IPS DF 4.7 (cell line): ENCODE measurements around the gene ENTPD3.
"Not testable (repeated sequence)": the region's sequence is repeated elsewhere in the genome, so short reads cannot be mapped to it uniquely, and the experiment has no call there.

Experiments
- DNase-seq: peaks from one replicate; pipeline ENCODE4 v3.0.0-alpha.2; 2013; ENCODE audit warnings: low spot score; ENCODE audit errors: extremely low read depth

The ENTPD3 gene

GRCh38 chr3:40458473-40458872 lies 71.5 kb downstream of the ENTPD3 start:
- DNase-seq = no peak

- not testable (repeated sequence) for DNase-seq
Measured at GRCh38 chr3:40460481-40460880, 73.5 kb downstream of the ENTPD3 start.

- DNase-seq = no peak
Measured at GRCh38 chr3:40461161-40461560, 74.2 kb downstream of the ENTPD3 start.

- not testable (repeated sequence) for DNase-seq
Measured at GRCh38 chr3:40462838-40463237, 75.9 kb downstream of the ENTPD3 start.

GRCh38 chr3:40463579-40463978 lies 76.6 kb downstream of the ENTPD3 start:
- DNase-seq = no peak

- no peak for DNase-seq
Measured at GRCh38 chr3:40464339-40465110, 77.5 kb downstream of the ENTPD3 start.

GRCh38 chr3:40465111-40465407 lies 78.1 kb downstream of the ENTPD3 start:
- no peak for DNase-seq

- DNase-seq = no peak
Measured at GRCh38 chr3:40465456-40465855, 78.5 kb downstream of the ENTPD3 start.

GRCh38 chr3:40468018-40468417 lies 81.0 kb downstream of the ENTPD3 start:
- DNase-seq = no peak

GRCh38 chr3:40470701-40471100 lies 83.7 kb downstream of the ENTPD3 start:
- DNase-seq = no peak

GRCh38 chr3:40476478-40477470 lies 89.8 kb downstream of the ENTPD3 start, which contains the start of gene ZNF619:
ZNF619 (plus strand) TSS chr3:40477122; CDS start chr3:40477980, 858 bp downstream.
- DNase-seq = no peak

GRCh38 chr3:40477666-40478065 lies 90.7 kb downstream of the ENTPD3 start:
- DNase-seq = no peak
